Measurements from ENCODE around the gene WWP2.

The WWP2 gene

GRCh38 chr16:69855592-69855991 lies 93.5 kb downstream of the WWP2 start:
- TF ChIP-seq CTCF (IDR thresholded peaks at IDR 0.05; ENCODE audit: insufficient read depth, missing control alignments) = no peak
- FAIRE-seq = no peak
- no peak for DNase-seq (ENCODE audit: insufficient read length, low spot score)

GRCh38 chr16:69858191-69859104 lies 96.3 kb downstream of the WWP2 start:
- FAIRE-seq = no peak
- no peak for TF ChIP-seq CTCF (IDR thresholded peaks at IDR 0.05; ENCODE audit: insufficient read depth, missing control alignments)
- no peak for DNase-seq (ENCODE audit: insufficient read length, low spot score)

GRCh38 chr16:69859105-69859989 lies 97.2 kb downstream of the WWP2 start:
- FAIRE-seq (no peak), DNase-seq (ENCODE audit: insufficient read length, low spot score) (no peak)
- TF ChIP-seq CTCF (IDR thresholded peaks at IDR 0.05; ENCODE audit: insufficient read depth, missing control alignments) = peak; percentile 43

GRCh38 chr16:69860233-69861231 lies 98.4 kb downstream of the WWP2 start:
- no peak for FAIRE-seq
- TF ChIP-seq CTCF (IDR thresholded peaks at IDR 0.05; ENCODE audit: insufficient read depth, missing control alignments) = no peak
- no peak for DNase-seq (ENCODE audit: insufficient read length, low spot score)

GRCh38 chr16:69861292-69862030 lies 99.3 kb downstream of the WWP2 start:
- no peak for TF ChIP-seq CTCF (IDR thresholded peaks at IDR 0.05; ENCODE audit: insufficient read depth, missing control alignments)
- FAIRE-seq (no peak), DNase-seq (ENCODE audit: insufficient read length, low spot score) (no peak)
